ENCODE data around the gene CRYZL1. TPM values are rescaled to one million over a fixed set of nuclear protein-coding genes. Genes with fewer than 3 reads are reported as not detected.
"Not testable (repeated sequence)": the region's sequence is repeated elsewhere in the genome, so short reads cannot be mapped to it uniquely, and the experiment has no call there.

CRYZL1 gene
- total RNA-seq, 1 donor from 2014 or later: 10.8 TPM

DNA sequence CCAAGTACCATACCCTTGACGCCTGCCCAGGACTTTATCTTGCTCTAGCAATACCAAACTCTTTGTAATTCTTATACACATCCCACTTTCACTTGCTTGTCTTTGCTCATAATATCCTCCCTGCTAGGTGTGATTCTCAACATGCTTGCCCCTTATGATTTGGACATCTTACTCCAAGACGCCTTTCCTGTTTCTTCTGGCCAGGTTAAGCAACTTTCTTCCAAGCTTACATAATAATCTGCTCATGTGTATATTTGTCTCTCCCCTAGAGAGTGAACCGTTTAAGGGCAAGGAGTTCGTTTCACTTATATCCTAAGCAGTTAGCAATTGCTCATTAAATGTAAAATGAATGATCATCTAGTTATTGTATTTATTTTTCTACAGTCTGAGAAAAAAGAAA, 21.8 kb downstream of the CRYZL1 start:
- Histone ChIP-seq H3K4me3 (ENCODE audit: low read depth, low read length) (no peak overlapping the region), H3K36me3 (ENCODE audit: control insufficient read depth, insufficient read depth, low read length) (peaks cover 2% of the 10 kb centered on the region), H3K27me3 (ENCODE audit: control insufficient read depth, insufficient read depth, low read length) (no peaks in the 10 kb centered on the region)
- DNase-seq (ENCODE audit: low read depth) (no peak), FAIRE-seq (no peak)
- no peak for TF ChIP-seq CTCF (IDR thresholded peaks at IDR 0.05; ENCODE audit: insufficient read depth, low read length, severe bottlenecking)

- Histone ChIP-seq H3K36me3 (ENCODE audit: control insufficient read depth, insufficient read depth, low read length) (peaks cover 1% of the 10 kb centered on the region), H3K27me3 (ENCODE audit: control insufficient read depth, insufficient read depth, low read length) (no peaks in the 10 kb centered on the region), H3K4me3 (ENCODE audit: low read depth, low read length) (no peak overlapping the region)
- FAIRE-seq (no peak), DNase-seq (ENCODE audit: low read depth) (no peak)
- TF ChIP-seq CTCF (IDR thresholded peaks at IDR 0.05; ENCODE audit: insufficient read depth, low read length, severe bottlenecking): no peak
Observed at GRCh38 chr21:33618407-33618806, 23.1 kb downstream of the CRYZL1 start.

GRCh38 chr21:33617565-33617964, 24.0 kb downstream of the CRYZL1 start:
- H3K36me3 ChIP-seq (ENCODE audit: control insufficient read depth, insufficient read depth, low read length); H3K27me3 ChIP-seq (ENCODE audit: control insufficient read depth, insufficient read depth, low read length); FAIRE-seq; H3K4me3 ChIP-seq (ENCODE audit: low read depth, low read length); DNase-seq (ENCODE audit: low read depth): not testable (repeated sequence)

- Histone ChIP-seq H3K4me3 (ENCODE audit: low read depth, low read length) (no peak overlapping the region), H3K27me3 (ENCODE audit: control insufficient read depth, insufficient read depth, low read length) (no peaks in the 10 kb centered on the region), H3K36me3 (ENCODE audit: control insufficient read depth, insufficient read depth, low read length) (peaks cover 4% of the 10 kb centered on the region)
- no peak for DNase-seq (ENCODE audit: low read depth)
- TF ChIP-seq CTCF (IDR thresholded peaks at IDR 0.05; ENCODE audit: insufficient read depth, low read length, severe bottlenecking): no peak
- FAIRE-seq: no peak
Observed at GRCh38 chr21:33611006-33611744, 30.4 kb downstream of the CRYZL1 start.

DNA sequence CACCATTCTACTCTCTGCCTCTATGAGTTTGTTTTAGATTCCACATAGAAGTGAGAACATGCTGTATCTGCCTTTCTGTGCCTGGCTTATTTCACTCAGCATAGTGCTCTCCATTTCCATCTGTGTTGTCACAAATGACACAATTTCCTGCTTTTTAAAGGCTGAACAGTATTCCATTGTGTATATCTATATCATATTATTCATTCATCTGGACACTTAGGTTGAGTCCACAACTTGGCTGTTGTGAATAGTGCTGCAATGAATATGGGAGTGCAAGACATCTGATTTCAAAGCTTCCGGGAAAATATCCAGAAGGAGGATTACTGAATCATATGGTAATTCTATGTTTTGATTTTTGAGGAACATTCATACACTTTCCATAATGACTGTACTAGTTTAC, 33.0 kb downstream of the CRYZL1 start:
- no peak for DNase-seq (ENCODE audit: low read depth)
- no peak for FAIRE-seq
- H3K27me3 ChIP-seq (ENCODE audit: control insufficient read depth, insufficient read depth, low read length): no peaks in the 10 kb centered on the region
- H3K36me3 ChIP-seq (ENCODE audit: control insufficient read depth, insufficient read depth, low read length): peaks cover 4% of the 10 kb centered on the region
- H3K4me3 ChIP-seq (ENCODE audit: low read depth, low read length): no peak overlapping the region
- no peak for TF ChIP-seq CTCF (IDR thresholded peaks at IDR 0.05; ENCODE audit: insufficient read depth, low read length, severe bottlenecking)

GRCh38 chr21:33598051-33598450, 43.5 kb downstream of the CRYZL1 start:
- no peak for TF ChIP-seq CTCF (IDR thresholded peaks at IDR 0.05; ENCODE audit: insufficient read depth, low read length, severe bottlenecking)
- FAIRE-seq (no peak), DNase-seq (ENCODE audit: low read depth) (no peak)
- Histone ChIP-seq H3K4me3 (ENCODE audit: low read depth, low read length) (no peak overlapping the region), H3K27me3 (ENCODE audit: control insufficient read depth, insufficient read depth, low read length) (no peaks in the 10 kb centered on the region), H3K36me3 (ENCODE audit: control insufficient read depth, insufficient read depth, low read length) (peaks cover 2% of the 10 kb centered on the region)
